GM12872 (cell line): ENCODE data around the gene NALCN.

Experiments
- CTCF ChIP-seq: IDR thresholded peaks from 3 replicates; pipeline ENCODE4 v1.5.1; 2011; ENCODE audit warnings: low read depth, mild to moderate bottlenecking, low read length, moderate library complexity; ENCODE audit not compliant: insufficient read depth

The NALCN gene

DNA sequence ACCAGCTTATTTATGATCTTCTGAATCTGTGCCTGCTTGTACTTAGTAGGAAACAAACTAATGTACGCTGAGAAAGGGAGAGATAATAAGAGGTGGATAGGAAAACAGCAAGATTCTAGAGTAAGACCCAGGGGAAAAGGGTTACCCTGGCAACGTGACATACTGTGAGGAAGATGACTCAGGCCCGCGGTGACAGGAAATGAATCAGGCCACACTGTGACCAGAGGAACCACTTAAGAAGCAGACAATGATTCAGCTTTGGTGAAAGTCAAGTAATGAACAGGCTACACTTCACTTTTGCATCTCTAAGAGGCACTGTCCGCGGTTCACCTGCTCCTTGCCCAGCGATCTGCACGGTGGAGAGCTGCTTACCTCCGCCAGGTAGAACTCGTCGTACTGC, 158.2 kb downstream of the NALCN start:
- no peak for TF ChIP-seq CTCF

GRCh38 chr13:101248739-101249514, 167.4 kb downstream of the NALCN start:
- no peak for TF ChIP-seq CTCF

DNA sequence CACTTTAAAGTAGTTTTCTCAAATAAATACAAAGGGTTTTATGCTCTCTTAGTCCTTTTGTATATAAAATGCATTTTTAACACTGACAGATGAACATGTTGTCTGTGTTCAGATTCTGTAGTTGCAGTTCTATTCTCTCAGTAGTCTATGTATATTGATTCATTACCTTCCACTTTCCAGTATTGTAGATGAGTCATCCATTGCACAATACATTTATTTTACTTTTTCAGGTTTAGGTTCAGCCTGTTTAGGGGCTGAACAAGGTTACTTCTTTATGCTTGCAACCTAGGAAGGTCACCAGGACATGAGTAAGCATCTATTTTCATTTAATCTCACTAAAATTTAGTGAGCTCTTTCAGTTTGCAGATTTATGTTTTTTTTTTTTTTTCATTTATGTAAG, 173.6 kb downstream of the NALCN start:
- no peak for TF ChIP-seq CTCF

GRCh38 chr13:101238555-101238954, 177.8 kb downstream of the NALCN start:
- TF ChIP-seq CTCF: no peak

DNA sequence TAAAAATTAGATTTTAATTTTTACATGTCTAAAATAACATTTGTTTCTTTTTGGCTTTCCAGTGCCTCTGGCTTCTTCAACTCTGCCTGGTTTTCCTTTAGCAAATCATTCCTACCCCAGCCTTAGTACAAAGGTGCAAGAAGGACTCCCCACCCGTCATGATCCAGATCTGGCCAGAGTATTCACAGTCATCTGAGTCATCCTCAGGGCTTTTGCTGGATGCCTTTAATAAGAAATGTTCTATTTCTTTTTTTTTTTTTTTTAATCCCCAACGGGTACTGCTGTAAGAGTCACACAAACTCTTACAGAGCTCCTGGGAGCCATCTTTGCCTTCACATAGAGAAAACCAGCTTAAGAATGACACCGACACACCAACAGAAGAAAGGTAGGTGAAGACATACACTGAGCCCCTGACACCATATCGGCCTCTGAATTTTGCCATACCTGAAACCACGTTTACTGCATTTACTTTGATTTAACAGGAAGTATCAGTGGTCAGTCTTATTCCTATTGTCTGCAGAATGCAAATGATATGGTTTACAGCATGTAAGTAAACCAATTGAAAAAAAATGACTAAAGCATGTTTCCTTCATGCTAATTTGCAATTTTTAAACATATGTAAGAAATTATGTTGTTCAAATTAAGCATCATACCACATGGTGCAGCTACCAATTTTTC, 184.4 kb downstream of the NALCN start:
- no peak for TF ChIP-seq CTCF

- no peak for TF ChIP-seq CTCF
Measured at GRCh38 chr13:101230271-101230890, 185.9 kb downstream of the NALCN start.

DNA sequence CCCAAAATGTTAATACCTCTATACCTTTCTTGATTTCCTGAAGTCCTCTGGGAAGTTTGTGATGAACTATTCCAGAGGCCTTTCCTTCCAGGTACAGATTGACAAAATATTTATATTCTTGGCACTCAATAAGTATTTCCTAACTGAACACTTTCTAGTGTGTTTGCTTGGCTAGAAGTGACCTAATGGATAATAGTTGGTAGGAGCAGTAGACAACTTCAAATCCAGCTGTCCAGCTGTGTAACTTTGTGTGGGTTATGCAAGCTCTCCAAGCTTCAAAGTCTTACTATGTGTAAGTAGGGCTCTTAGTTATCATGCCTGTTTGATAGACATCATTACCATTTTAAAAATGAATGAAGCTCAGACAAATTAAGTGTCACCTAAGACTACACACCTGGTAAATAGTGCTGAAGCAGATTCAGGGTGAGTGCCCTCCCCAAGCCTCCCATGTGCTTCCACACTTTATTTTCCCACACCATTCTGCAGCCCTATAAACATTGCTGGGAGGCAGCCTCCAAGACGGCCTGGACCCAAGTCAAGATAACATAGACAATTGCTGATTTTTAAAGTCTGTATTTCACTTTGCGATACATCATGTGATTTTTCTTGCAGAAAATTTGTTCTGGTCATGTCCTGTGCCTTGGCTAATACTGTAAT, 196.6 kb downstream of the NALCN start:
- no peak for TF ChIP-seq CTCF
